Mucosa of rectum (tissue), 2 donors: Measurements from ENCODE around the gene RPL6.

ENCODE experiments used
- H3K27ac ChIP-seq, 2 donors: one replicate each; pipeline ENCODE4 v1.7.0; 2013; ENCODE audit warnings: inconsistent platforms in 2 of 2, low read depth in 2 of 2, low read length in 2 of 2
- H3K27me3 ChIP-seq, 2 donors: one replicate each; pipeline ENCODE4 v1.7.0; 2013; ENCODE audit warnings: low read length in 2 of 2; ENCODE audit not compliant: control insufficient read depth in 2 of 2, insufficient read depth in 2 of 2
- H3K36me3 ChIP-seq, 2 donors: one replicate each; pipeline ENCODE4 v1.7.0; 2013; ENCODE audit warnings: low read length in 2 of 2; ENCODE audit not compliant: control insufficient read depth in 2 of 2, insufficient read depth in 2 of 2
- H3K4me1 ChIP-seq, 2 donors: one replicate each; pipeline ENCODE4 v1.7.0; 2013; ENCODE audit warnings: low read length in 2 of 2, mild to moderate bottlenecking in 1 of 2; ENCODE audit not compliant: control insufficient read depth in 2 of 2, insufficient read depth in 2 of 2
- H3K4me3 ChIP-seq, 2 donors: one replicate each; pipeline ENCODE4 v1.7.0; 2013; ENCODE audit warnings: low read length in 2 of 2
- H3K9ac ChIP-seq, 2 donors: one replicate each; pipeline ENCODE4 v1.7.0; 2013; ENCODE audit warnings: low read length in 2 of 2, low read depth in 1 of 2, mild to moderate bottlenecking in 1 of 2
- H3K9me3 ChIP-seq, 2 donors: one replicate each; pipeline ENCODE4 v1.7.0; 2013; ENCODE audit warnings: low read length in 2 of 2; ENCODE audit not compliant: control insufficient read depth in 2 of 2
- donor health status: healthy.
- donor health status: Normal muscosa, but diverticular disease.

The RPL6 gene

GRCh38 chr12:112362310-112362709, 47.1 kb downstream of the RPL6 start:
- Histone ChIP-seq H3K9ac (no peak overlapping the region), H3K9me3 (no peaks in the 10 kb centered on the region), H3K4me3 (no peak overlapping the region), H3K27me3 (no peaks in the 10 kb centered on the region), H3K36me3 (no peaks in the 10 kb centered on the region), H3K27ac (no peak overlapping the region), H3K4me1 (no peaks in the 10 kb centered on the region)

- no peak overlapping the region for H3K4me3 ChIP-seq
- no peaks in the 10 kb centered on the region for H3K36me3 ChIP-seq
- no peaks in the 10 kb centered on the region for H3K4me1 ChIP-seq
- H3K9ac ChIP-seq: no peak overlapping the region
- H3K9me3 ChIP-seq: no peaks in the 10 kb centered on the region
- no peaks in the 10 kb centered on the region for H3K27me3 ChIP-seq
- no peak overlapping the region for H3K27ac ChIP-seq
Measured at GRCh38 chr12:112361271-112361670, 48.1 kb downstream of the RPL6 start.

GRCh38 chr12:112359290-112359689, 50.1 kb downstream of the RPL6 start:
- H3K4me1 ChIP-seq: no peaks in the 10 kb centered on the region
- no peaks in the 10 kb centered on the region for H3K27me3 ChIP-seq
- no peak overlapping the region for H3K9ac ChIP-seq
- H3K4me3 ChIP-seq: no peak overlapping the region
- no peak overlapping the region for H3K27ac ChIP-seq
- no peaks in the 10 kb centered on the region for H3K9me3 ChIP-seq
- no peaks in the 10 kb centered on the region for H3K36me3 ChIP-seq

GRCh38 chr12:112357214-112357613, 52.2 kb downstream of the RPL6 start:
- H3K27me3 ChIP-seq: no peaks in the 10 kb centered on the region
- H3K36me3 ChIP-seq: no peaks in the 10 kb centered on the region
- no peak overlapping the region for H3K27ac ChIP-seq
- H3K9me3 ChIP-seq: no peaks in the 10 kb centered on the region
- H3K9ac ChIP-seq: no peak overlapping the region
- H3K4me3 ChIP-seq: no peak overlapping the region
- no peaks in the 10 kb centered on the region for H3K4me1 ChIP-seq
